WTC11 (cell line): ENCODE measurements around the gene CPNE8. TPM values are rescaled to one million over a fixed set of nuclear protein-coding genes. Genes with fewer than 3 reads are reported as not detected.

Experiments
- ATAC-seq: fragments of 200-7000 bp; cut with Tn5 transposase; 2 replicates; pipeline ENCODE4 v1.10.0; 2021; ENCODE audit warnings: mild to moderate bottlenecking, moderate library complexity
- CTCF ChIA-PET: fragments of 300-600 bp; sonication (Branson Sonifier 250); formaldehyde crosslinking; loops from one replicate; lab custom pipeline; 2021; ENCODE audit warnings: antibody characterized with exemption; lab: Charles Lee
- POLR2A ChIA-PET: fragments of 350-600 bp; sonication (Branson Sonifier 250); formaldehyde crosslinking; loops from one replicate; lab custom pipeline; 2021; ENCODE audit warnings: antibody characterized with exemption; lab: Charles Lee
- DNase-seq: peaks from one replicate; pipeline ENCODE4 v3.0.0; 2021; ENCODE audit warnings: low spot score
- H3K27ac Mint-ChIP-seq: 2 replicates; pipeline ENCODE4 v1.8.0; 2021; ENCODE audit warnings: mixed read lengths
- H3K27me3 Mint-ChIP-seq: 2 replicates; pipeline ENCODE4 v1.8.0; 2021; ENCODE audit warnings: low read depth, mild to moderate bottlenecking, moderate library complexity, mixed read lengths
- H3K36me3 Mint-ChIP-seq: 2 replicates; pipeline ENCODE4 v1.8.0; 2021; ENCODE audit warnings: mixed read lengths
- H3K4me1 Mint-ChIP-seq: 2 replicates; pipeline ENCODE4 v1.8.0; 2022; ENCODE audit warnings: mixed read lengths
- H3K4me3 Mint-ChIP-seq: 2 replicates; pipeline ENCODE4 v1.8.0; 2021; ENCODE audit warnings: mild to moderate bottlenecking, moderate library complexity, mixed read lengths
- H3K9me3 Mint-ChIP-seq: 2 replicates; pipeline ENCODE4 v1.8.0; 2021; ENCODE audit warnings: mixed read lengths
- ATF2 ChIP-seq: sonication (generic); formaldehyde crosslinking; IDR thresholded peaks from 2 replicates; pipeline ENCODE4 v1.8.1; 2022; ENCODE audit warnings: low read depth, missing genetic modification reagents, borderline replicate concordance
- CTCF ChIP-seq: fragments of 200-600 bp; IDR thresholded peaks from 2 replicates; pipeline ENCODE4 v1.8.0; 2022; ENCODE audit warnings: antibody characterized with exemption
- FOXJ3 ChIP-seq: sonication (generic); formaldehyde crosslinking; IDR thresholded peaks from 2 replicates; pipeline ENCODE4 v1.9.0; 2021; ENCODE audit warnings: missing genetic modification reagents, mild to moderate bottlenecking, borderline replicate concordance
- HMGXB4 ChIP-seq: sonication (generic); formaldehyde crosslinking; IDR thresholded peaks from 2 replicates; pipeline ENCODE4 v1.8.1; 2023; ENCODE audit warnings: mild to moderate bottlenecking, moderate library complexity, missing genetic modification reagents
- JUN ChIP-seq: sonication (generic); formaldehyde crosslinking; IDR thresholded peaks from 2 replicates; pipeline ENCODE4 v1.8.0; 2023; ENCODE audit warnings: mild to moderate bottlenecking, missing genetic modification reagents
- MLX ChIP-seq: sonication (generic); formaldehyde crosslinking; IDR thresholded peaks from 2 replicates; pipeline ENCODE4 v1.8.1; 2023; ENCODE audit warnings: mild to moderate bottlenecking, missing genetic modification reagents, moderate library complexity
- NR3C1 ChIP-seq: sonication (generic); formaldehyde crosslinking; conservative IDR thresholded peaks from 2 replicates; pipeline ENCODE4 v1.8.1; 2023; ENCODE audit warnings: low read depth, mild to moderate bottlenecking, missing genetic modification reagents
- PRDM15 ChIP-seq: sonication (generic); formaldehyde crosslinking; IDR thresholded peaks from 2 replicates; pipeline ENCODE4 v1.8.0; 2022; ENCODE audit warnings: missing genetic modification reagents
- RELA ChIP-seq: sonication (generic); formaldehyde crosslinking; IDR thresholded peaks from 2 replicates; pipeline ENCODE4 v1.8.1; 2022; ENCODE audit warnings: missing genetic modification reagents, mild to moderate bottlenecking, borderline replicate concordance
- SMAD3 ChIP-seq: sonication (generic); formaldehyde crosslinking; IDR thresholded peaks from 2 replicates; pipeline ENCODE4 v1.8.0; 2022; ENCODE audit warnings: missing genetic modification reagents, mild to moderate bottlenecking, borderline replicate concordance
- STAT6 ChIP-seq: sonication (generic); formaldehyde crosslinking; conservative IDR thresholded peaks from 2 replicates; pipeline ENCODE4 v1.8.1; 2023; ENCODE audit warnings: mild to moderate bottlenecking, low read depth, missing genetic modification reagents, moderate library complexity
- USF1 ChIP-seq: sonication (generic); formaldehyde crosslinking; IDR thresholded peaks from 2 replicates; pipeline ENCODE4 v1.8.0; 2022; ENCODE audit warnings: mild to moderate bottlenecking, missing genetic modification reagents
- ZNF263 ChIP-seq: sonication (generic); formaldehyde crosslinking; IDR thresholded peaks from 2 replicates; pipeline ENCODE4 v1.8.1; 2022; ENCODE audit warnings: low read depth, mild to moderate bottlenecking, moderate library complexity, missing genetic modification reagents
- ZNF396 ChIP-seq: fragments of 250-450 bp; sonication (Bioruptor Pico); IDR thresholded peaks from 2 replicates; pipeline ENCODE4 v1.8.0; 2021; ENCODE audit warnings: mild to moderate bottlenecking, moderate library complexity, borderline replicate concordance
- total RNA-seq: library from RNA; stranded (reverse); gene quantifications from 3 replicates; pipeline ENCODE4 v1.2.3, GENCODE V29; 2021

CPNE8 gene
- total RNA-seq, 1 experiment from 2014 or later: 8.3 TPM

GRCh38 chr12:38648813-38649212 lies 256.6 kb downstream of the CPNE8 start:
- Mint-ChIP-seq H3K36me3 (no peaks in the 10 kb centered on the region), H3K27ac (no peak overlapping the region), H3K4me3 (no peak overlapping the region), H3K27me3 (no peaks in the 10 kb centered on the region), H3K4me1 (no peaks in the 10 kb centered on the region), H3K9me3 (no peaks in the 10 kb centered on the region)
- ChIA-PET CTCF (no interaction called here), POLR2A (no interaction called here)
- no peak for ATAC-seq
- no peak for TF ChIP-seq USF1 (CRISPR knock-in tag)
- no peak for TF ChIP-seq ATF2 (CRISPR knock-in tag)
- TF ChIP-seq SMAD3 (CRISPR knock-in tag): no peak
- no peak for TF ChIP-seq STAT6 (CRISPR knock-in tag)
- no peak for TF ChIP-seq FOXJ3 (CRISPR knock-in tag)
- no peak for TF ChIP-seq MLX (CRISPR knock-in tag)
- TF ChIP-seq CTCF: no peak
- no peak for TF ChIP-seq ZNF263 (CRISPR knock-in tag)
- no peak for TF ChIP-seq JUN (CRISPR knock-in tag)
- TF ChIP-seq RELA: no peak
- no peak for TF ChIP-seq HMGXB4 (CRISPR knock-in tag)
- TF ChIP-seq PRDM15: no peak
- TF ChIP-seq ZNF396: no peak
- no peak for TF ChIP-seq NR3C1 (CRISPR knock-in tag)
- DNase-seq: no peak
